WTC11 (cell line): ENCODE results near the gene IFRD2.

Source experiments
- ATF3 ChIP-seq: sonication (generic); formaldehyde crosslinking; conservative IDR thresholded peaks from 2 replicates; pipeline ENCODE4 v1.8.1; 2022; ENCODE audit warnings: mild to moderate bottlenecking, missing genetic modification reagents
- CBFB ChIP-seq: sonication (generic); formaldehyde crosslinking; IDR thresholded peaks from 2 replicates; pipeline ENCODE4 v1.8.1; 2022; ENCODE audit warnings: mild to moderate bottlenecking, low read depth, missing genetic modification reagents
- CREB1 ChIP-seq: sonication (generic); formaldehyde crosslinking; IDR thresholded peaks from 2 replicates; pipeline ENCODE4 v1.8.0; 2023; ENCODE audit warnings: mild to moderate bottlenecking, missing genetic modification reagents
- CTCF ChIP-seq: fragments of 200-600 bp; IDR thresholded peaks from 2 replicates; pipeline ENCODE4 v1.8.0; 2022; ENCODE audit warnings: antibody characterized with exemption
- FOXK1 ChIP-seq: sonication (generic); formaldehyde crosslinking; IDR thresholded peaks from 2 replicates; pipeline ENCODE4 v1.8.0; 2022; ENCODE audit warnings: mild to moderate bottlenecking, moderate library complexity, missing genetic modification reagents
- GTF2I ChIP-seq: fragments of 250-450 bp; sonication (Bioruptor Pico); conservative IDR thresholded peaks from 2 replicates; pipeline ENCODE4 v1.4.0; 2021; ENCODE audit warnings: mild to moderate bottlenecking
- NFYB ChIP-seq: sonication (generic); formaldehyde crosslinking; conservative IDR thresholded peaks from 2 replicates; pipeline ENCODE4 v1.8.0; 2022; ENCODE audit warnings: low read depth, missing genetic modification reagents
- PREB ChIP-seq: sonication (generic); formaldehyde crosslinking; IDR thresholded peaks from 2 replicates; pipeline ENCODE4 v1.8.1; 2022; ENCODE audit warnings: mild to moderate bottlenecking, missing genetic modification reagents, moderate library complexity, borderline replicate concordance
- SP1 ChIP-seq: sonication (generic); formaldehyde crosslinking; conservative IDR thresholded peaks from 2 replicates; pipeline ENCODE4 v1.8.1; 2022; ENCODE audit warnings: missing genetic modification reagents

GRCh38 chr3:50263478-50264382 is 28.5 kb downstream of the IFRD2 start:
- TF ChIP-seq FOXK1 (no peak), NFYB (CRISPR knock-in tag) (no peak), GTF2I (CRISPR knock-in tag) (no peak), CTCF (no peak), CREB1 (no peak), ATF3 (CRISPR knock-in tag) (no peak), SP1 (CRISPR knock-in tag) (no peak), CBFB (CRISPR knock-in tag) (no peak), PREB (CRISPR knock-in tag) (no peak)
